ENCODE results near the gene KLHL11. TPM values are rescaled to one million over a fixed set of nuclear protein-coding genes. Genes with fewer than 3 reads are reported as not detected.

Gene KLHL11
- total and polyA plus RNA-seq, 2 donors (not counting 1 experiment from before 2014, with no cell fraction given): 8.7 to 24.4 TPM

- H4K20me1 ChIP-seq (ENCODE audit: control insufficient read depth, extremely low read depth, insufficient read depth, low read length): no peaks in the 10 kb centered on the region
- H3K36me3 ChIP-seq (ENCODE audit: control insufficient read depth, insufficient read depth, low read length): peaks cover 44% of the 10 kb centered on the region
- H3K4me2 ChIP-seq (ENCODE audit: extremely low read depth, insufficient read depth, low read length): peak overlapping the region; percentile 8
- no peaks in the 10 kb centered on the region for H3K9me3 ChIP-seq (ENCODE audit: control insufficient read depth, insufficient read depth, low read depth, low read length)
- H3K27ac ChIP-seq (ENCODE audit: insufficient read depth, low read length): peak overlapping the region; percentile 67
- H3K9ac ChIP-seq (ENCODE audit: insufficient read depth, low read length): no peak overlapping the region
- H3K27me3 ChIP-seq (ENCODE audit: control insufficient read depth, insufficient read depth, low read length): no peaks in the 10 kb centered on the region
- H3K4me1 ChIP-seq (ENCODE audit: control insufficient read depth, extremely low read depth, insufficient read depth, low read length): peaks cover 30% of the 10 kb centered on the region
- DNase-seq (ENCODE audit: low read depth in 2 of 2): peak; percentile 27 to 36
- no peak overlapping the region for H3K4me3 ChIP-seq (replicated peaks in 1 of 4; ENCODE audit: control extremely low read depth in 1 of 4, insufficient read depth in 1 of 4, low read depth in 3 of 4, low read length in 4 of 4)
- no peak for TF ChIP-seq EZH2 (IDR thresholded peaks at IDR 0.05; ENCODE audit: low read length, missing control alignments)
- TF ChIP-seq CTCF (conservative IDR thresholded peaks at IDR 0.05 in 1 of 2, IDR thresholded peaks at IDR 0.05 in 1 of 2; ENCODE audit: low read depth in 1 of 2, low read length in 2 of 2): no peak
- H3K79me2 ChIP-seq (ENCODE audit: control insufficient read depth, insufficient read depth, low read length): peaks cover 16% of the 10 kb centered on the region
- no peak overlapping the region for H2AFZ ChIP-seq (ENCODE audit: low read length)
Observed at GRCh38 chr17:41906465-41907184, 41.4 kb upstream of the KLHL11 start.

DNA sequence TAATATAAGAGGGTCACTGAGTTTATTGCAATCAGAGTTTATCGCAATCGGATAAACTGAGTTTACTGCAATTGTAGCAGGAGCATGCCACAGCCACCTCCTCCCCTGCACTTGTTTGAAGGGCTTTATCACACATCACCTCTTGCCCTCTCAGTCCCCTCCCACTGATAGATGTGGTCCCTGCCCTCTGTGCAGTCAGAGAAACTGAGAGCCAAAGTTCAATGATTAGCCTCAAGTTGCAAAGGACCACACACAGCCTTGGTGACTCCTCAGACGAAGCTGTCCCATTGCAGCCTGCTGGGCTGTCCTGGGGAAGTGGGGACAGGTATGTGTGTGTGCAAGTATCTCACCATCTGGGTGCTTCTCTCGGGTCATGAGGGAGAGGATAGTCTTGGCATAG is 39.9 kb upstream of the KLHL11 start:
- Histone ChIP-seq H4K20me1 (ENCODE audit: control insufficient read depth, extremely low read depth, insufficient read depth, low read length) (no peaks in the 10 kb centered on the region), H3K9ac (ENCODE audit: insufficient read depth, low read length) (no peak overlapping the region), H3K79me2 (ENCODE audit: control insufficient read depth, insufficient read depth, low read length) (peaks cover 15% of the 10 kb centered on the region), H3K4me1 (ENCODE audit: control insufficient read depth, extremely low read depth, insufficient read depth, low read length) (peaks cover 23% of the 10 kb centered on the region), H3K9me3 (ENCODE audit: control insufficient read depth, insufficient read depth, low read depth, low read length) (no peaks in the 10 kb centered on the region), H3K27ac (ENCODE audit: insufficient read depth, low read length) (no peak overlapping the region), H3K4me3 (replicated peaks in 1 of 4; ENCODE audit: control extremely low read depth in 1 of 4, insufficient read depth in 1 of 4, low read depth in 3 of 4, low read length in 4 of 4) (no peak overlapping the region), H3K36me3 (ENCODE audit: control insufficient read depth, insufficient read depth, low read length) (peaks cover 48% of the 10 kb centered on the region), H3K27me3 (ENCODE audit: control insufficient read depth, insufficient read depth, low read length) (no peaks in the 10 kb centered on the region), H3K4me2 (ENCODE audit: extremely low read depth, insufficient read depth, low read length) (no peak overlapping the region), H2AFZ (ENCODE audit: low read length) (no peak overlapping the region)
- no peak for TF ChIP-seq EZH2 (IDR thresholded peaks at IDR 0.05; ENCODE audit: low read length, missing control alignments)
- TF ChIP-seq CTCF (conservative IDR thresholded peaks at IDR 0.05 in 1 of 2, IDR thresholded peaks at IDR 0.05 in 1 of 2; ENCODE audit: low read depth in 1 of 2, low read length in 2 of 2): no peak
- DNase-seq (ENCODE audit: low read depth in 2 of 2): no peak

DNA sequence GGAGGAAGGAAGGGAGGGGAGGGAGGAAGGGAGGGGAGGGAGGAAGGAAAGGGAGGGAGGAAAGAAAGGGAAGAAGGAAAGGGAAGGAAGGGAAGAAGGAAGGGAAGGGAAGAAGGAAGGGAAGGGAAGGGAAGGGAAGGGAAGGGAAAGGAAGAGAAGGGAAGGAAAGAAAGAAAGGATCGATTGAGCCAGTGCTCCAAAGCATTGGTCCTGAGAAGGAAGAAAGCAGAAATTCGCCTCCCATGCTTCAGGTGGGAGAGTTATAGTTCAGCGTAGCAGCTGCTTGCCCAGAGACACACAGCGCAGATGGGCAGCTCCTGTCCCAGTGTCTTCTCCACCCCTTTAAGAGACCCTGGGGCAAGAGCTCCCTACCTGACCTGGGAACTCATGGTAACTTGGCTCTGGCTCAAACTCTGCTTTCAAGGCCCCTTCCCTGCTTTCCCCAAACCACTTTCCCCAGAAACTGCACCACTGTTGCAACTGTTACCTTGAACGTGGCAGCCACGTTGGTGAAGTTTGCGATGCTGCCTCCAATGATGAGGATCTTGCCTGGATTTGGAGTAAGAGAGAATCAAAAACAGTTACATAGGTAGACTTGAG is 39.1 kb upstream of the KLHL11 start:
- DNase-seq (ENCODE audit: low read depth in 2 of 2): no peak
- H3K4me2 ChIP-seq (ENCODE audit: extremely low read depth, insufficient read depth, low read length): no peak overlapping the region
- H3K27ac ChIP-seq (ENCODE audit: insufficient read depth, low read length): no peak overlapping the region
- H3K9ac ChIP-seq (ENCODE audit: insufficient read depth, low read length): no peak overlapping the region
- peaks cover 8% of the 10 kb centered on the region for H3K79me2 ChIP-seq (ENCODE audit: control insufficient read depth, insufficient read depth, low read length)
- H3K27me3 ChIP-seq (ENCODE audit: control insufficient read depth, insufficient read depth, low read length): no peaks in the 10 kb centered on the region
- no peaks in the 10 kb centered on the region for H4K20me1 ChIP-seq (ENCODE audit: control insufficient read depth, extremely low read depth, insufficient read depth, low read length)
- no peak overlapping the region for H2AFZ ChIP-seq (ENCODE audit: low read length)
- peaks cover 21% of the 10 kb centered on the region for H3K4me1 ChIP-seq (ENCODE audit: control insufficient read depth, extremely low read depth, insufficient read depth, low read length)
- H3K36me3 ChIP-seq (ENCODE audit: control insufficient read depth, insufficient read depth, low read length): peaks cover 41% of the 10 kb centered on the region
- H3K4me3 ChIP-seq (replicated peaks in 1 of 4; ENCODE audit: control extremely low read depth in 1 of 4, insufficient read depth in 1 of 4, low read depth in 3 of 4, low read length in 4 of 4): no peak overlapping the region
- TF ChIP-seq CTCF (conservative IDR thresholded peaks at IDR 0.05 in 1 of 2, IDR thresholded peaks at IDR 0.05 in 1 of 2; ENCODE audit: low read depth in 1 of 2, low read length in 2 of 2) (no peak), EZH2 (IDR thresholded peaks at IDR 0.05; ENCODE audit: low read length, missing control alignments) (no peak)
- H3K9me3 ChIP-seq (ENCODE audit: control insufficient read depth, insufficient read depth, low read depth, low read length): no peaks in the 10 kb centered on the region
